H1 (cell line): Measurements from ENCODE around the gene NSUN2. TPM values are rescaled to one million over a fixed set of nuclear protein-coding genes. Genes with fewer than 3 reads are reported as not detected.

Source experiments
- CTCF ChIA-PET: fragments of 300-600 bp; sonication (Branson Sonifier 250); formaldehyde crosslinking; loops from one replicate; lab custom pipeline; 2021; ENCODE audit not compliant: partially characterized antibody; lab: Charles Lee
- POLR2A ChIA-PET: fragments of 300-600 bp; sonication (Branson Sonifier 250); formaldehyde crosslinking; loops from one replicate; lab custom pipeline; 2021; ENCODE audit warnings: inconsistent platforms; ENCODE audit not compliant: partially characterized antibody; lab: Charles Lee
- DNase-seq, 2 experiments: peaks; one replicate each; pipeline versions ENCODE4 v3.0.0 to v3.0.0-alpha.2; 2010 to 2022; ENCODE audit warnings: low spot score in 2 of 2, low read depth in 1 of 2, mixed read lengths in 1 of 2
- FAIRE-seq: peaks from 2 replicates; lab custom pipeline; 2011; peaks lifted over from hg19 to GRCh38; lab: Jason Lieb, UNC
- H2AFZ ChIP-seq: 2 replicates; pipeline ENCODE4 v1.8.1; 2012; ENCODE audit warnings: low read length, inconsistent platforms
- H2AK5ac ChIP-seq: 2 replicates; pipeline ENCODE4 v1.6.1; 2013; ENCODE audit warnings: low read depth, low read length
- H2BK120ac ChIP-seq: replicated peaks from 2 replicates; pipeline ENCODE3; 2013; ENCODE audit warnings: low read depth, low read length, inconsistent platforms
- H2BK12ac ChIP-seq: 2 replicates; pipeline ENCODE4 v1.6.1; 2013; ENCODE audit warnings: low read depth, low read length
- H2BK15ac ChIP-seq: 2 replicates; pipeline ENCODE4 v1.6.1; 2013; ENCODE audit warnings: low read length
- H2BK20ac ChIP-seq: 2 replicates; pipeline ENCODE4 v1.6.1; 2013; ENCODE audit warnings: low read length
- H2BK5ac ChIP-seq: 2 replicates; pipeline ENCODE4 v1.6.1; 2013; ENCODE audit warnings: low read depth, low read length
- H3K14ac ChIP-seq: 2 replicates; pipeline ENCODE4 v1.6.1; 2013; ENCODE audit warnings: inconsistent platforms; ENCODE audit not compliant: insufficient read length
- H3K18ac ChIP-seq: 2 replicates; pipeline ENCODE4 v1.6.1; 2013; ENCODE audit warnings: low read length; ENCODE audit errors: extremely low read depth
- H3K23ac ChIP-seq: 2 replicates; pipeline ENCODE4 v1.6.1; 2013; ENCODE audit warnings: inconsistent platforms; ENCODE audit not compliant: insufficient read length
- H3K23me2 ChIP-seq: 2 replicates; pipeline ENCODE4 v1.6.1; 2013; ENCODE audit warnings: low read depth, low read length
- H3K27ac ChIP-seq: 2 replicates; pipeline ENCODE4 v1.6.1; 2011; ENCODE audit warnings: low read depth, low read length, inconsistent platforms
- H3K27me3 ChIP-seq, 4 experiments: replicated peaks in 1 of 4; 1 replicate in 1 of 4; 2 replicates in 3 of 4; pipeline versions ENCODE4 v1.6.1 to v1.8.1; 2011 to 2013; ENCODE audit warnings: low read length in 3 of 4, mild to moderate bottlenecking in 3 of 4, inconsistent platforms in 2 of 4, mixed read lengths in 2 of 4, moderate library complexity in 1 of 4; ENCODE audit not compliant: control insufficient read depth in 3 of 4, insufficient read depth in 3 of 4; ENCODE audit errors: extremely low read depth in 1 of 4
- H3K36me3 ChIP-seq, 4 experiments: 2 replicates each; pipeline versions ENCODE4 v1.6.1 to v1.8.1; 2011 to 2013; ENCODE audit warnings: mild to moderate bottlenecking in 4 of 4, low read length in 3 of 4, moderate library complexity in 2 of 4, control low read depth in 1 of 4, inconsistent platforms in 1 of 4; ENCODE audit not compliant: insufficient read depth in 4 of 4, control insufficient read depth in 2 of 4
- H3K4ac ChIP-seq: replicated peaks from 2 replicates; pipeline ENCODE3; 2013; ENCODE audit warnings: low read length, low read depth, mixed read lengths, inconsistent platforms; ENCODE audit not compliant: insufficient read length
- H3K4me1 ChIP-seq, 4 experiments: replicated peaks in 1 of 4; 1 replicate in 1 of 4; 2 replicates in 3 of 4; pipeline versions ENCODE4 v1.6.1 to v1.8.1; 2011 to 2013; ENCODE audit warnings: low read length in 3 of 4, inconsistent platforms in 2 of 4, mixed read lengths in 1 of 4; ENCODE audit not compliant: insufficient read depth in 4 of 4, control insufficient read depth in 3 of 4
- H3K4me2 ChIP-seq, 2 experiments: 2 replicates each; pipeline versions ENCODE4 v1.6.1 to v1.8.1; 2011 to 2013; ENCODE audit warnings: low read depth in 2 of 2, low read length in 2 of 2, control low read depth in 1 of 2, inconsistent platforms in 1 of 2, mild to moderate bottlenecking in 1 of 2; ENCODE audit not compliant: insufficient read depth in 1 of 2
- H3K4me3 ChIP-seq, 4 experiments: fragments of 200-600, 300-600 bp in 1 of 4; sonication (generic), shearing (Covaris generic), sonication (Bioruptor Twin) in 1 of 4; 2 replicates each; pipeline versions ENCODE4 v1.5.1 to v1.8.1; 2011 to 2016; ENCODE audit warnings: low read length in 4 of 4, low read depth in 3 of 4, control low read depth in 2 of 4, inconsistent platforms in 2 of 4, mild to moderate bottlenecking in 2 of 4, mixed read lengths in 1 of 4, moderate library complexity in 1 of 4; ENCODE audit not compliant: insufficient read depth in 2 of 4; ENCODE audit errors: extremely low read depth in 1 of 4
- H3K56ac ChIP-seq: replicated peaks from 2 replicates; pipeline ENCODE3; 2013; ENCODE audit warnings: low read depth, mild to moderate bottlenecking, mixed read lengths, low read length, inconsistent platforms; ENCODE audit not compliant: insufficient read length
- H3K79me1 ChIP-seq: 2 replicates; pipeline ENCODE4 v1.6.1; 2013; ENCODE audit warnings: low read depth, low read length, control low read depth
- H3K79me2 ChIP-seq, 2 experiments: 2 replicates each; pipeline versions ENCODE4 v1.6.1 to v1.8.1; 2012 to 2013; ENCODE audit warnings: low read length in 2 of 2, mild to moderate bottlenecking in 2 of 2, inconsistent platforms in 1 of 2; ENCODE audit not compliant: insufficient read depth in 2 of 2, control insufficient read depth in 1 of 2
- H3K9ac ChIP-seq, 4 experiments: replicated peaks in 1 of 4; 1 replicate in 1 of 4; 2 replicates in 3 of 4; pipeline versions ENCODE4 v1.6.1 to v1.8.1; 2011 to 2013; ENCODE audit warnings: low read depth in 3 of 4, low read length in 3 of 4, control low read depth in 2 of 4, mild to moderate bottlenecking in 2 of 4, moderate library complexity in 2 of 4, inconsistent platforms in 1 of 4; ENCODE audit errors: extremely low read depth in 1 of 4
- H3K9me3 ChIP-seq, 2 experiments: 2 replicates each; pipeline versions ENCODE4 v1.6.1 to v1.8.1; 2012 to 2013; ENCODE audit warnings: mild to moderate bottlenecking in 2 of 2, moderate library complexity in 2 of 2, control low read depth in 1 of 2, inconsistent platforms in 1 of 2, low read depth in 1 of 2, low read length in 1 of 2, mixed read lengths in 1 of 2; ENCODE audit not compliant: insufficient read depth in 2 of 2
- H4K20me1 ChIP-seq, 2 experiments: replicated peaks in 1 of 2; 2 replicates each; pipeline versions ENCODE3 to v1.8.1; 2011 to 2013; ENCODE audit warnings: inconsistent platforms in 2 of 2, low read length in 2 of 2, mild to moderate bottlenecking in 1 of 2; ENCODE audit not compliant: insufficient read depth in 2 of 2, control insufficient read depth in 1 of 2
- H4K5ac ChIP-seq: 2 replicates; pipeline ENCODE4 v1.6.1; 2013; ENCODE audit warnings: low read length, low read depth, mixed read lengths, inconsistent platforms; ENCODE audit not compliant: insufficient read length
- H4K8ac ChIP-seq: 2 replicates; pipeline ENCODE4 v1.8.0; 2013; ENCODE audit warnings: mild to moderate bottlenecking, moderate library complexity, low read length, inconsistent platforms; ENCODE audit not compliant: insufficient read depth; ENCODE audit errors: extremely low read depth
- H4K91ac ChIP-seq: replicated peaks from 2 replicates; pipeline ENCODE3; 2013; ENCODE audit warnings: low read length, mixed read lengths, inconsistent platforms; ENCODE audit not compliant: insufficient read length
- BCL11A ChIP-seq, 2 experiments: IDR thresholded peaks; one replicate each; pipeline ENCODE4 v1.6.1; 2011; ENCODE audit warnings: low read depth in 2 of 2, low read length in 2 of 2, mild to moderate bottlenecking in 2 of 2
- CTBP2 ChIP-seq: IDR thresholded peaks from 2 replicates; pipeline ENCODE4 v1.7.0; 2011; ENCODE audit warnings: borderline replicate concordance, mild to moderate bottlenecking, moderate library complexity, mixed read lengths, low read length; ENCODE audit not compliant: insufficient read depth, insufficient read length
- HDAC6 ChIP-seq: IDR thresholded peaks from one replicate; pipeline ENCODE4 v1.7.1; 2012; ENCODE audit warnings: low read depth, mild to moderate bottlenecking, inconsistent platforms, low read length, moderate library complexity
- JUN ChIP-seq: IDR thresholded peaks from 2 replicates; pipeline ENCODE4 v1.6.1; 2011; ENCODE audit warnings: low read depth, mild to moderate bottlenecking, improper control_type of control experiment, low read length
- KDM1A ChIP-seq: fragments of 200-600, 300-600 bp; sonication (generic); IDR thresholded peaks from 2 replicates; pipeline ENCODE4 v1.7.1; 2016; ENCODE audit warnings: mild to moderate bottlenecking, low read length, borderline replicate concordance
- NRF1 ChIP-seq: IDR thresholded peaks from 2 replicates; pipeline ENCODE4 v1.6.1; 2011; ENCODE audit warnings: mild to moderate bottlenecking, low read depth, low read length, improper control_type of control experiment
- PHF8 ChIP-seq: fragments of 200-600 bp; sonication (generic); conservative IDR thresholded peaks from 2 replicates; pipeline ENCODE4 v1.7.1; 2012; ENCODE audit warnings: low read depth, mild to moderate bottlenecking, inconsistent platforms, low read length, moderate library complexity
- POLR2AphosphoS5 ChIP-seq: IDR thresholded peaks from 2 replicates; pipeline ENCODE4 v1.6.1; 2011; ENCODE audit warnings: low read depth, low read length
- RAD21 ChIP-seq, 2 experiments: IDR thresholded peaks in 1 of 2; conservative IDR thresholded peaks in 1 of 2; 2 replicates each; pipeline ENCODE4 v1.6.1; 2011; ENCODE audit warnings: low read depth in 2 of 2, low read length in 2 of 2, improper control_type of control experiment in 1 of 2, inconsistent platforms in 1 of 2, mild to moderate bottlenecking in 1 of 2, moderate library complexity in 1 of 2
- TAF7 ChIP-seq: optimal IDR thresholded peaks from 2 replicates; pipeline ENCODE3; 2011; ENCODE audit warnings: low read depth, mild to moderate bottlenecking, inconsistent platforms, low read length, moderate library complexity, borderline replicate concordance
- USF2 ChIP-seq: IDR thresholded peaks from 2 replicates; pipeline ENCODE4 v1.6.1; 2011; ENCODE audit warnings: low read length, improper control_type of control experiment
- WGBS, 2 experiments: shearing (Covaris generic) in 1 of 2; methylation state at CpG; one replicate each; pipeline versions ENCODE4 v1.1.6 to v1.1.7; 2013 to 2015; ENCODE audit warnings: low lambda C conversion rate in 2 of 2, mixed read lengths in 2 of 2, inconsistent platforms in 1 of 2, low coverage in 1 of 2, missing lambda C conversion rate in 1 of 2; ENCODE audit not compliant: insufficient replicate concordance in 2 of 2, insufficient coverage in 1 of 2, insufficient read length in 1 of 2; ENCODE audit errors: extremely low coverage in 1 of 2, missing lambda C conversion rate in 1 of 2; 5-methylcytosine and 5-hydroxymethylcytosine counted together
- polyA plus RNA-seq, 7 experiments: library from polyadenylated mRNA; depleted of rRNA in 3 of 7; stranded (reverse) in 5 of 7; unstranded in 2 of 7; fragments of >200 nt in 5 of 7; fragments of 200-250 nt in 2 of 7; gene quantifications; 1 replicate in 5 of 7; 2 replicates in 1 of 7; 4 replicates in 1 of 7; pipeline versions ENCODE4 v1.2.1 to v1.2.3, GENCODE V29; 2011 to 2013; ENCODE audit warnings: missing spikeins in 2 of 7, mixed read lengths in 2 of 7
- total RNA-seq: library from RNA; stranded (reverse); fragmentation: NEBNext Ultra II Directional; extraction: Animal tissue kit (Norgen Biotek cat#: 25700); gene quantifications from 2 replicates; pipeline ENCODE4 v1.2.1, GENCODE V29; 2021

Gene NSUN2
- total and polyA plus RNA-seq, 2 of the 8 experiments (the other 6 are each of a cell fraction or from before 2014, with no cell fraction given) = 47.3 to 94.7 TPM

GRCh38 chr5:6551287-6551954, 81.4 kb downstream of the NSUN2 start:
- no peak for FAIRE-seq
- CTCF ChIA-PET = interaction anchor here (0.7 to 1.4 kb wide), 2 partner anchors 22 to 35 kb away, joined by 3 read pairs; no protein-coding TSS in a partner anchor
- no peak for TF ChIP-seq TAF7
- no peak for TF ChIP-seq POLR2AphosphoS5
- TF ChIP-seq HDAC6 = no peak
- TF ChIP-seq BCL11A (IDR thresholded peaks at IDR 0.05; ENCODE audit: low read depth in 2 of 2, low read length in 2 of 2) = no peak
- no peak for TF ChIP-seq NRF1
- TF ChIP-seq KDM1A = no peak
- no peak for TF ChIP-seq CTBP2
- TF ChIP-seq USF2 = no peak
- TF ChIP-seq RAD21 (IDR thresholded peaks at IDR 0.05 in 1 of 2, conservative IDR thresholded peaks at IDR 0.05 in 1 of 2; ENCODE audit: low read depth in 2 of 2, low read length in 2 of 2) = no peak
- TF ChIP-seq PHF8 = no peak
- TF ChIP-seq JUN = no peak

More at GRCh38 chr5:6551287-6551954, 81.4 kb downstream of the NSUN2 start:
- Histone ChIP-seq H3K4ac (no peak overlapping the region), H3K23me2 (no peaks in the 10 kb centered on the region), H4K20me1 (no peaks in the 10 kb centered on the region), H4K5ac (no peak overlapping the region), H3K9ac (no peak overlapping the region), H3K36me3 (no peaks in the 10 kb centered on the region), H3K9me3 (no peaks in the 10 kb centered on the region), H3K18ac (no peak overlapping the region), H3K27ac (no peak overlapping the region), H3K79me1 (no peaks in the 10 kb centered on the region), H4K8ac (no peak overlapping the region), H2BK5ac (no peak overlapping the region), H4K91ac (no peak overlapping the region), H2BK12ac (no peak overlapping the region), H2BK120ac (no peak overlapping the region), H3K4me3 (no peak overlapping the region), H2BK20ac (no peak overlapping the region), H2AFZ (no peak overlapping the region), H3K23ac (no peak overlapping the region), H3K4me1 (no peaks in the 10 kb centered on the region), H3K79me2 (no peaks in the 10 kb centered on the region), H3K4me2 (no peak overlapping the region), H2BK15ac (no peak overlapping the region), H2AK5ac (no peak overlapping the region), H3K14ac (no peak overlapping the region), H3K56ac (no peak overlapping the region), H3K27me3 (no peaks in the 10 kb centered on the region)
- 95% methylated on average over 17 of the region's 17 CpGs; no CpG with 5 or more reads in 1 of the 2 experiments for WGBS, 2 experiments
- POLR2A ChIA-PET = no interaction called here
- no peak for DNase-seq
